IMR-90 (cell line): Measurements from ENCODE around the gene KBTBD7. TPM values are rescaled to one million over a fixed set of nuclear protein-coding genes. Genes with fewer than 3 reads are reported as not detected.

Source experiments
- ATAC-seq: fragments of 200-7000 bp; cut with Tn5 transposase; 2 replicates; pipeline ENCODE4 v1.9.1; 2020; ENCODE audit warnings: low read depth, mild to moderate bottlenecking, moderate library complexity
- BruUV-seq: library from RNA; stranded (reverse); fragments of 400-500 nt; replicated peaks from 2 replicates; lab custom pipeline; 2021; lab: Mats Ljungman, UMichigan
- CTCF ChIA-PET: fragments of 300-600 bp; formaldehyde crosslinking; extraction: SDS; loops from one replicate; lab custom pipeline; 2021; ENCODE audit warnings: antibody characterized with exemption; lab: Yijun Ruan, JAX
- POLR2A ChIA-PET: fragments of 300-600 bp; sonication (Branson Sonifier 250); formaldehyde crosslinking; loops from one replicate; lab custom pipeline; 2022; ENCODE audit warnings: antibody characterized with exemption; ENCODE audit not compliant: unreplicated experiment; lab: Charles Lee
- DNase-seq: peaks from one replicate; pipeline ENCODE4 v3.0.0; 2013
- H2AFZ ChIP-seq: replicated peaks from 2 replicates; pipeline ENCODE3; 2013; ENCODE audit warnings: low read length, mild to moderate bottlenecking; ENCODE audit not compliant: poor library complexity
- H2AK5ac ChIP-seq: 2 replicates; pipeline ENCODE4 v1.6.1; 2013; ENCODE audit warnings: low read depth, low read length, inconsistent platforms
- H2AK9ac ChIP-seq: replicated peaks from 2 replicates; pipeline ENCODE3; 2013; ENCODE audit warnings: mild to moderate bottlenecking, low read depth, low read length, moderate library complexity; ENCODE audit not compliant: poor library complexity
- H2BK120ac ChIP-seq: 2 replicates; pipeline ENCODE4 v1.6.1; 2013; ENCODE audit warnings: low read depth, low read length, inconsistent platforms
- H2BK15ac ChIP-seq: 3 replicates; pipeline ENCODE4 v1.6.1; 2013; ENCODE audit warnings: low read depth, low read length, inconsistent platforms
- H2BK20ac ChIP-seq: 2 replicates; pipeline ENCODE4 v1.6.1; 2013; ENCODE audit warnings: low read depth, mild to moderate bottlenecking, inconsistent platforms, low read length, moderate library complexity
- H2BK5ac ChIP-seq: 2 replicates; pipeline ENCODE4 v1.6.1; 2013; ENCODE audit warnings: mild to moderate bottlenecking, low read depth, low read length, inconsistent platforms; ENCODE audit not compliant: poor library complexity, severe bottlenecking
- H3K14ac ChIP-seq: replicated peaks from 2 replicates; pipeline ENCODE4 v1.6.1; 2013; ENCODE audit warnings: low read depth, low read length, inconsistent platforms
- H3K18ac ChIP-seq: 2 replicates; pipeline ENCODE4 v1.6.1; 2013; ENCODE audit warnings: low read depth, low read length, control low read depth
- H3K23ac ChIP-seq: 2 replicates; pipeline ENCODE4 v1.6.1; 2013; ENCODE audit warnings: low read depth, low read length, inconsistent platforms
- H3K27ac ChIP-seq: 2 replicates; pipeline ENCODE4 v1.5.1; 2013; ENCODE audit warnings: mild to moderate bottlenecking, control low read depth, low read length; ENCODE audit not compliant: insufficient read depth
- H3K27me3 ChIP-seq: 2 replicates; pipeline ENCODE4 v1.6.1; 2013; ENCODE audit warnings: low read length; ENCODE audit not compliant: control insufficient read depth, insufficient read depth
- H3K36me3 ChIP-seq: 2 replicates; pipeline ENCODE4 v1.6.1; 2013; ENCODE audit warnings: low read length, mixed read lengths; ENCODE audit not compliant: control insufficient read depth, insufficient read depth
- H3K4ac ChIP-seq: 2 replicates; pipeline ENCODE4 v1.6.1; 2013; ENCODE audit warnings: low read depth, low read length, inconsistent platforms
- H3K4me1 ChIP-seq: 2 replicates; pipeline ENCODE4 v1.6.1; 2013; ENCODE audit warnings: low read length, mixed read lengths; ENCODE audit not compliant: control insufficient read depth, insufficient read depth
- H3K4me2 ChIP-seq: 2 replicates; pipeline ENCODE4 v1.6.1; 2013; ENCODE audit warnings: low read depth, mild to moderate bottlenecking, control low read depth, low read length, moderate library complexity
- H3K4me3 ChIP-seq: 2 replicates; pipeline ENCODE4 v1.5.1; 2013; ENCODE audit warnings: low read depth, mild to moderate bottlenecking, control low read depth, low read length, moderate library complexity; ENCODE audit not compliant: insufficient read depth
- H3K56ac ChIP-seq: 2 replicates; pipeline ENCODE4 v1.6.1; 2013; ENCODE audit warnings: low read length, inconsistent platforms; ENCODE audit not compliant: insufficient read depth; ENCODE audit errors: extremely low read depth
- H3K79me1 ChIP-seq, 2 experiments: 2 replicates each; pipeline ENCODE4 v1.6.1; 2013; ENCODE audit warnings: low read length in 2 of 2, inconsistent platforms in 1 of 2, low read depth in 1 of 2
- H3K9ac ChIP-seq: 2 replicates; pipeline ENCODE4 v1.6.1; 2013; ENCODE audit warnings: low read depth, low read length, control low read depth
- H3K9me1 ChIP-seq: 2 replicates; pipeline ENCODE4 v1.6.1; 2013; ENCODE audit warnings: low read length, inconsistent platforms; ENCODE audit not compliant: insufficient read depth
- H3K9me3 ChIP-seq: 2 replicates; pipeline ENCODE4 v1.6.1; 2013; ENCODE audit warnings: low read length; ENCODE audit not compliant: control insufficient read depth, insufficient read depth
- H4K20me1 ChIP-seq: 2 replicates; pipeline ENCODE4 v1.6.1; 2013; ENCODE audit warnings: low read length, inconsistent platforms; ENCODE audit not compliant: insufficient read depth
- H4K5ac ChIP-seq: 2 replicates; pipeline ENCODE4 v1.6.1; 2013; ENCODE audit warnings: mild to moderate bottlenecking, low read depth, low read length, control low read depth
- H4K8ac ChIP-seq, 2 experiments: 2 replicates each; pipeline ENCODE4 v1.6.1; 2013; ENCODE audit warnings: low read depth in 2 of 2, low read length in 2 of 2, control low read depth in 1 of 2, inconsistent platforms in 1 of 2
- H4K91ac ChIP-seq: 2 replicates; pipeline ENCODE4 v1.6.1; 2013; ENCODE audit warnings: low read depth, low read length, inconsistent platforms; ENCODE audit not compliant: insufficient read depth
- MAFK ChIP-seq: IDR thresholded peaks from 2 replicates; pipeline ENCODE4 v1.6.1; 2012; ENCODE audit warnings: low read depth, low read length, improper control_type of control experiment
- NFE2L2 ChIP-seq: fragments of 150-350 bp; IDR thresholded peaks from 2 replicates; pipeline ENCODE4 v1.6.1; 2016; ENCODE audit warnings: low read depth, mild to moderate bottlenecking, low read length
- dilution Hi-C: fragments of 300-500 bp; cut with HindIII; formaldehyde crosslinking; loops from one replicate; pipeline ENCODE4 v1.14.3; 2018; ENCODE audit warnings: low sequenced_read_pairs; ENCODE audit not compliant: unreplicated experiment
- in situ Hi-C: fragments of 300-500 bp; cut with MboI; formaldehyde crosslinking; loops from 3 replicates; pipeline ENCODE4 v1.14.3; 2019; ENCODE audit warnings: low sequenced_read_pairs, inconsistent platforms, mixed read lengths
- intact Hi-C: fragments of 100-400 bp; cut with micrococcal nuclease; formaldehyde crosslinking; loops from 2 replicates; pipeline ENCODE4 v1.10.0; 2022
- polyA plus RNA-seq, 3 experiments: library from polyadenylated mRNA; depleted of rRNA; stranded (reverse); fragments of >200 nt; gene quantifications; 2 replicates each; pipeline ENCODE4 v1.2.3, GENCODE V29; 2012; ENCODE audit warnings: low replicate concordance in 1 of 3
- total RNA-seq: library from RNA; depleted of rRNA; stranded (reverse); fragments of >200 nt; gene quantifications from 2 replicates; pipeline ENCODE4 v1.2.3, GENCODE V29; 2012

Gene KBTBD7
- total and polyA plus RNA-seq, 2 of the 4 experiments (the other 2 are of a cell fraction), result 2.1 to 7.9 TPM

DNA sequence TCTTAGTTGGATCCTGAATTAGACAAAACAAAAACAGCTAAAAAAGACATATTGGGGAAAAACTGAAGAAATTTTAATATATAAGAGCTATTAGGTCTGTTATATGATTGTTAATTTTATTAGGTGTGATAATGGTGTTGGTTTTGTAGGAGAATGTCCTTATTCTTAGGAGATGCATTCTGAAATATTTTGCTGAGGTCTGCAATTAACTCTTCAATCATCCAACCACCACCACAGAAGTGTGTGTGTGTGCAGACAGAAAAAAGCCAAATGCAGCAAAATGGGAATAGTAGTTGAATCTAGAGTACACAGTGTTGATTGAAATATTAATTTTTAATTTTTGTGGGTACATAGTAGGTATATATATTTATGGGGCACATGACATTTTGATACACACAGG, 12.1 kb upstream of the KBTBD7 start:
- no peak overlapping the region for H2BK20ac ChIP-seq
- H2BK5ac ChIP-seq, result no peak overlapping the region
- no peaks in the 10 kb centered on the region for H3K79me1 ChIP-seq
- no peak overlapping the region for H3K56ac ChIP-seq
- no peaks in the 10 kb centered on the region for H3K4me1 ChIP-seq
- dilution Hi-C loops, result no loop called here
- in situ Hi-C loops, result no loop called here
- H3K36me3 ChIP-seq, result no peaks in the 10 kb centered on the region
- DNase-seq (no peak), ATAC-seq (no peak)
- H3K14ac ChIP-seq, result no peak overlapping the region
- no peak overlapping the region for H3K27ac ChIP-seq
- no peak overlapping the region for H2AK5ac ChIP-seq
- no peak overlapping the region for H4K5ac ChIP-seq
- H3K4me2 ChIP-seq, result no peak overlapping the region
- H3K9me1 ChIP-seq, result no peaks in the 10 kb centered on the region
- POLR2A ChIA-PET, result no interaction called here
- H2BK15ac ChIP-seq, result no peak overlapping the region
- H2AK9ac ChIP-seq, result no peak overlapping the region
- H3K4me3 ChIP-seq, result no peak overlapping the region
- peaks cover 2% of the 10 kb centered on the region; the same call in 1 of the 2 replicates for H3K9me3 ChIP-seq
- no peak overlapping the region for H3K9ac ChIP-seq
- no peak overlapping the region for H2BK120ac ChIP-seq
- H4K8ac ChIP-seq, result no peak overlapping the region
- H2AFZ ChIP-seq, result no peak overlapping the region
- H3K27me3 ChIP-seq, result no peaks in the 10 kb centered on the region
- no peak overlapping the region for H3K23ac ChIP-seq
- no peak overlapping the region for H3K4ac ChIP-seq
- intact Hi-C loops, result no loop called here
- H4K20me1 ChIP-seq, result no peaks in the 10 kb centered on the region
- no peak overlapping the region for H3K18ac ChIP-seq
- no peak for TF ChIP-seq NFE2L2
- peak; percentile 89 for TF ChIP-seq MAFK
- no peak overlapping the region for H4K91ac ChIP-seq
- no TSS peak for BruUV-seq
- CTCF ChIA-PET, result no interaction called here
